HUES6 (cell line): Measurements from ENCODE around the gene CFAP299.
"Not testable (repeated sequence)": the region's sequence is repeated elsewhere in the genome, so short reads cannot be mapped to it uniquely, and the experiment has no call there.

Source experiments
- H3K27ac ChIP-seq: 2 replicates; pipeline ENCODE4 v1.7.0; 2013; ENCODE audit warnings: low read depth, mild to moderate bottlenecking, low read length, inconsistent platforms
- H3K27me3 ChIP-seq: 2 replicates; pipeline ENCODE4 v1.6.1; 2013; ENCODE audit warnings: low read length; ENCODE audit not compliant: control insufficient read depth, insufficient read depth
- H3K36me3 ChIP-seq: 2 replicates; pipeline ENCODE4 v1.6.1; 2013; ENCODE audit warnings: low read length; ENCODE audit not compliant: control insufficient read depth, insufficient read depth
- H3K4me1 ChIP-seq: 2 replicates; pipeline ENCODE4 v1.6.1; 2013; ENCODE audit warnings: low read length; ENCODE audit not compliant: control insufficient read depth, insufficient read depth
- H3K4me3 ChIP-seq: 2 replicates; pipeline ENCODE4 v1.5.1; 2013; ENCODE audit warnings: low read depth, low read length
- H3K9ac ChIP-seq: one replicate; pipeline ENCODE4 v1.6.1; 2013; ENCODE audit warnings: mild to moderate bottlenecking, low read length
- H3K9me3 ChIP-seq: 2 replicates; pipeline ENCODE4 v1.6.1; 2013; ENCODE audit warnings: low read depth, low read length; ENCODE audit not compliant: control insufficient read depth, insufficient read depth

Gene CFAP299

DNA sequence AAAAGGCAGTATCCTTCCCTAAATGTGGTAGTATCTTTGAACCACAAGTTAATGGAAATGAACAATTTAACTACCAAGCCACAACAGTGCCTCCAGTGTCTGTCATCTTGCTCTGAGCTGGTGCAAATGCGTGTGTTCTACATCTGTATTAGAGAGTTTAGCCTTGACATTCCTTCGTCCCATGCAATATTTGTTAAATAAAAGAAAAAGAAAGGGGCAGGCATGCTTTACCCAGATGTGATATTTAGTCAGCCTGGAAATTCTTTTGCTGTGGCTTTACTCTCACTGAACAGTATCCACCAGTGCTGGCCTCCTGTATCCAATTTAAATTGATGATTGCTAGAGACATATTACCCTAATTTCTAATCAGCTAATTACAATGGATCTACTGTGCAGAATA is 310.5 kb downstream of the CFAP299 start:
- H3K4me3 ChIP-seq: no peak overlapping the region
- no peaks in the 10 kb centered on the region for H3K4me1 ChIP-seq
- H3K27ac ChIP-seq: no peak overlapping the region
- H3K27me3 ChIP-seq: no peaks in the 10 kb centered on the region
- H3K36me3 ChIP-seq: no peaks in the 10 kb centered on the region
- no peak overlapping the region for H3K9ac ChIP-seq
- H3K9me3 ChIP-seq: no peaks in the 10 kb centered on the region

DNA sequence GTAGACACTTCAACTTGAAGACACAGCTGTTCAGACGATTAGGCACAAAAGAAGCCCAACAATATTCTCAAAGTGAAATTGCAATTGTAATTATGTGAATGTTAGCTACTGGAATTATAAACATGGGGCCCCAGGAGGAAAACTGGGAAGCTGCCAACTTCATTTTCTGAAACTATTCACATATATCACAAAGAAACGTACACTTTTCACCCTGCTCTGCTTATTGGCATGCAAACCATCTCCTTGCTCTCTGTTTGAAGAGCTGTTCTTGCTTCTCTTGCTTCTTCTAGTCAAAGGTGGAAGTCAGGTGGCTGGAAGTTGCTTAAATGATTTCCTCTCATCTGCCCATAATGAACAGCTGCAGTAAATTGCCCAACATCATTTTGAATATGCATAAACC is 320.1 kb downstream of the CFAP299 start:
- H3K27ac ChIP-seq: no peak overlapping the region
- no peaks in the 10 kb centered on the region for H3K4me1 ChIP-seq
- H3K27me3 ChIP-seq: no peaks in the 10 kb centered on the region
- H3K36me3 ChIP-seq: no peaks in the 10 kb centered on the region
- no peak overlapping the region for H3K4me3 ChIP-seq
- no peak overlapping the region for H3K9ac ChIP-seq
- H3K9me3 ChIP-seq: 0 out of 2 replicates have a peak, but pooled peaks cover under 1% of the 10 kb centered on the region

DNA sequence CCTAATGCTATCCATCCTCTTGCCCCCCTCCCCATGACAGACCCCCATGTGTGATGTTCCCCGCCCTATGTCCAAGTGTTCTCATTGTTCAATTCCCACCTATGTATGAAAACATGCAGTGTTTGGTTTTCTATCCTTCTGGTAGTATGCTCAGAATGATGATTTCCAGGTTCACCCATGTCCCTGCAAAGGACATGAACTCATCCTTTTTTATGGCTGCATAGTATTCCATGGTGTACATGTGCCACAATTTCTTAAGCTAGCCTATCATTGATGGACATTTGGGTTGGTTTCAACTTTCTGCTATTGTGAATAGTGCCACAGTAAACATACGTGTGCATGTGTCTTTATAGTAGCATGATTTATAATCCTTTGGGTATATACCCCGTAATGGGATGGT is 334.6 kb downstream of the CFAP299 start:
- H3K4me1 ChIP-seq, H3K36me3 ChIP-seq, H3K9ac ChIP-seq, H3K27ac ChIP-seq, H3K4me3 ChIP-seq, H3K27me3 ChIP-seq, H3K9me3 ChIP-seq: not testable (repeated sequence)

DNA sequence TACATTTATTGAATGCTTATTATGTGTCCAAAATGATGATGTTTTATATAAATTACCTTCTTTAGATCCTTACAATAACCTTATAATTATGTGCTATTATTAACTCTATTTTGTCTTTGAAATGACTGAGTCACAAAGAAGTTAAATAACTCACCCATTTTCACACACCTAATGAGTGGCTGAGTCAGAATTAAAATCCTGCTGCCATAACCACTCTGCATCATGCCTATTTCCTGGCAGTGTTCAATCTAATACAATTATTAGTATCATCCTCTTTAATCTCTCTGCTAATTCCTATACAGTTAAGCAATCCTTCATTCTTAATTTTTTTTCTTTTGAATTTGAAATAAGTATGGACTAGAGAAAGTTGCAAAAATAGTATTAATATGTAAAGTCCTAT is 342.9 kb downstream of the CFAP299 start:
- Histone ChIP-seq H3K4me1 (no peaks in the 10 kb centered on the region), H3K9me3 (no peaks in the 10 kb centered on the region), H3K27me3 (no peaks in the 10 kb centered on the region)

DNA sequence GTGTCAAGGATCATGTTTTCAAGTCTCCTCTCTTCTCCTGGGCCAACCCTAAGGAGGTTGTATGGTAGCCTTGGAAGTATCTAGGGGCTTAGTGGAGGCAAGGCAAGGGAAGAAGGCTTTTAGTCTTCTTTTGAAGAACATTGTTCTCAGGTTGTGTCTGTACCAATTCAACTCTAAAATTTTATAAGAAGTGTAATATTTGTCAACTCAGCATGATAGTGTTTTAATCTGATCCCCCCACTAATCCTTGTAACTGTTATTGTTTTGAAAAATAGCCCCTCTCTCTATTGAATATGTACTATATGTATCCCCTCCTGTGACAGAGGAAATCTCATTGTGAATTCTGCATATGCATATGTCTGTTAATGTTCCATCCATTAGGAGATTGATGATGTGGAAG is 345.4 kb downstream of the CFAP299 start:
- no peak overlapping the region for H3K9ac ChIP-seq
- no peak overlapping the region for H3K27ac ChIP-seq
- H3K36me3 ChIP-seq: no peaks in the 10 kb centered on the region
- no peaks in the 10 kb centered on the region for H3K9me3 ChIP-seq
- H3K27me3 ChIP-seq: no peaks in the 10 kb centered on the region
- no peak overlapping the region for H3K4me3 ChIP-seq
- H3K4me1 ChIP-seq: no peaks in the 10 kb centered on the region

More for the DNA sequence above, 342.9 kb downstream of the CFAP299 start:
- Histone ChIP-seq H3K9ac (no peak overlapping the region), H3K36me3 (no peaks in the 10 kb centered on the region), H3K27ac (no peak overlapping the region), H3K4me3 (no peak overlapping the region)

DNA sequence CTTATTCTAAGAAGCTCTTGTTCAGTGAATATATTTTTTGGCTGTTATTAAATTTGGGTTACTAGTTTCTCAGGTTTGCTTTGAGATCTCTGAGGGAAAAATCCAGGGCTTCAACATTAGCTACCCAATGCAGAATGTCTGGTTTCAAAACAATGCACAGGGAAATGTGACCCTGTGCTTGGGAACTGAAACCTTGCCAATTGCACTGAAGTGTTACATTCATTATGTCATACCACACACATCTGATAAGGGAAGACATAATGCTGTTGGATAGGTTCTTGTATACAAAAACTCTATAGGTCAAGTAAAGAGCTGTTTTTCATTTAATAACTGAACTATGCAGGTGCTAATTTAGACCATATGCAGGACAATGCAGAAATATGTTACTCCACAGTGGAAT is 349.7 kb downstream of the CFAP299 start:
- no peak overlapping the region for H3K9ac ChIP-seq
- H3K27me3 ChIP-seq: no peaks in the 10 kb centered on the region
- H3K36me3 ChIP-seq: no peaks in the 10 kb centered on the region
- no peaks in the 10 kb centered on the region for H3K4me1 ChIP-seq
- no peak overlapping the region for H3K4me3 ChIP-seq
- 0 out of 2 replicates have a peak, but pooled peaks cover 2% of the 10 kb centered on the region for H3K9me3 ChIP-seq
- no peak overlapping the region for H3K27ac ChIP-seq

DNA sequence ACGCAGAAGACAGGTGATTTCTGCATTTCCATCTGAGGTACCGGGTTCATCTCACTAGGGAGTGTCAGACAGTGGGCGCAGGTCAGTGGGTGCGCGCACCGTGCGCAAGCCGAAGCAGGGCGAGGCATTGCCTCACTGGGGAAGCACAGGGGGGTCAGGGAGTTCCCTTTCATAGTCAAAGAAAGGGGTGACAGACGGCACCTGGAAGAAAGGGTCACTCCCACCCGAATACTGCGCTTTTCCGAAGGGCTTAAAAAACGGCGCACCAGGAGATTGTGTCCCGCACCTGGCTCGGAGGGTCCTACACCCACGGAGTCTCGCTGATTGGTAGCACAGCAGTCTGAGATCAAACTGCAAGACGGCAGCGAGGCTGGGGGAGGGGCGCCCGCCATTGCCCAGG is 352.2 kb downstream of the CFAP299 start:
- H3K9ac ChIP-seq, H3K27me3 ChIP-seq, H3K4me1 ChIP-seq, H3K36me3 ChIP-seq, H3K27ac ChIP-seq, H3K4me3 ChIP-seq, H3K9me3 ChIP-seq: not testable (repeated sequence)

DNA sequence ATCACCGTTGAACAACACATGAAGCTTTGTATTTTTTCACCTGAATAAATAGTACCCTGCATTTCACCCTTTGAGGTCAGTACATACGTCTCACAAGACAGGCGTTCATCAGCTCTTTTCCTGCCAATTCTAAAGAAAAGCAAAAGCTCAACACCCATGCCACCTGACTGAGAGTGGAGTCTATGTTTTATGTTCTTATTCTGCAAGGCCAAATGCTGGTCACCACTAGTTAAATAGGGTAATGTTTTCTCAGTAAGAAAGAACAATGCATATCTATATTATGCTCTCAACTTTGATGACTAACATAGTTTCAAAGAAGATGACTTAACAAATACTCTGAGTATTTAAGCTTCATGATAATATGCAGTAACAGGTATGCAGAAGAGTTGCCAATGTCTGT is 358.6 kb downstream of the CFAP299 start:
- Histone ChIP-seq H3K9ac (no peak overlapping the region), H3K27ac (no peak overlapping the region), H3K4me3 (no peak overlapping the region), H3K4me1 (no peaks in the 10 kb centered on the region), H3K9me3 (no peaks in the 10 kb centered on the region), H3K27me3 (no peaks in the 10 kb centered on the region), H3K36me3 (no peaks in the 10 kb centered on the region)

DNA sequence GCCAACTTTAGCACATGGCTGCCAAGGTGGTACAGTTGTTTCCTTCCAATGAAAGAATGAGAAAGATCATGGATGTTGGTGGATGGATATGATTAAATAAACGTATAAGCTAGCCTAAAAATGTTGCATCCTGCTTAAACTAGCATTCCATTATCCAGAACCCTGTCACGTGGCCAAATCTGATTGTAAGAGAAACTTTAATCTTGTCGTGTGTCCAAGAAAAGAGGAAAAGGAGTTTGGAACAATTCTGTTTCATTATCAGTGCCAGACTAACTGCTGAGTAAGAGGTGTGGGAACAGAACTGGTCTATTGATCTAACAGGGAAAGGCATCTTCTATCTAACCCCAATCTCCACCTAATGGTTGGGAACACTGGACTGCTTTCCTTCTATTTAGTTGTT is 369.8 kb downstream of the CFAP299 start:
- Histone ChIP-seq H3K27ac (no peak overlapping the region), H3K36me3 (no peaks in the 10 kb centered on the region), H3K27me3 (no peaks in the 10 kb centered on the region), H3K4me1 (no peaks in the 10 kb centered on the region), H3K4me3 (no peak overlapping the region), H3K9me3 (no peaks in the 10 kb centered on the region), H3K9ac (no peak overlapping the region)

DNA sequence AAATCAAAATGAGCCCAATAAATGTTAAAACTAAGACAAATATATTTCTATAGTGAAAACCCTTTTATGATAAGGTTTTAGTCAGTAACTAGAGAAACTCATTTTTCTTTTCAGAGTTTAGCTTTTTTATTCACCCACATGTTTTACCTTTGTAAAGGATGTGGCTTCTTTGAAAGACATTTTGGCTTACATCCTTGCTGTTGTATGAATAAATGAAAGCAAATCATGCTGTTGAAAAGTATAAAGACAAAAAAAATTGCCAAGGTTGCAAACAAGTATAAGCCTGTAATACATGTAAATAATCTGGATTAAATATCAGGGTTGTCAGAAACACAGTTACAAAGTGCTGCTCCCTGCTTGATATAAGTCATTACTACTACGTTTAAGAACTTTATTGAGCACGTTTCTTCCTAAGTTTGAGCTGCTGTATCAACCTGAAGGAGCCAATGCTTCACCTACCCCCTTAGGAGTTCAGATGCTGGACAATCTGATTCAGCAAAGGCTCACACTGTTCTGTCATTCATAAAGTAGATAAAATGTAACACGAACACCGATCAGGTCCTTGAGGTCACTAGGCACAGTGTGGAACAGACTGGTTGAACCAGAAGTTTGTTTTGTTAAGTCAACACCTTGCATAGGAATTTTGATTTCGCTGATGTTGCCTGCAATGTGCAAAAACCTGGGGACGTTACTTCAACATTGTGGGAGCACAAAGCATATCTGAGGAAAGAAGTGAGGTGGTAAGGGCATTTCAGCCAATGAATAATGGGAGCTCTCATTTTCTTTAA is 373.7 kb downstream of the CFAP299 start:
- H3K36me3 ChIP-seq: no peaks in the 10 kb centered on the region
- H3K27me3 ChIP-seq: no peaks in the 10 kb centered on the region
- no peaks in the 10 kb centered on the region for H3K9me3 ChIP-seq
- no peak overlapping the region for H3K4me3 ChIP-seq
- no peaks in the 10 kb centered on the region for H3K4me1 ChIP-seq
- no peak overlapping the region for H3K27ac ChIP-seq
- H3K9ac ChIP-seq: no peak overlapping the region

DNA sequence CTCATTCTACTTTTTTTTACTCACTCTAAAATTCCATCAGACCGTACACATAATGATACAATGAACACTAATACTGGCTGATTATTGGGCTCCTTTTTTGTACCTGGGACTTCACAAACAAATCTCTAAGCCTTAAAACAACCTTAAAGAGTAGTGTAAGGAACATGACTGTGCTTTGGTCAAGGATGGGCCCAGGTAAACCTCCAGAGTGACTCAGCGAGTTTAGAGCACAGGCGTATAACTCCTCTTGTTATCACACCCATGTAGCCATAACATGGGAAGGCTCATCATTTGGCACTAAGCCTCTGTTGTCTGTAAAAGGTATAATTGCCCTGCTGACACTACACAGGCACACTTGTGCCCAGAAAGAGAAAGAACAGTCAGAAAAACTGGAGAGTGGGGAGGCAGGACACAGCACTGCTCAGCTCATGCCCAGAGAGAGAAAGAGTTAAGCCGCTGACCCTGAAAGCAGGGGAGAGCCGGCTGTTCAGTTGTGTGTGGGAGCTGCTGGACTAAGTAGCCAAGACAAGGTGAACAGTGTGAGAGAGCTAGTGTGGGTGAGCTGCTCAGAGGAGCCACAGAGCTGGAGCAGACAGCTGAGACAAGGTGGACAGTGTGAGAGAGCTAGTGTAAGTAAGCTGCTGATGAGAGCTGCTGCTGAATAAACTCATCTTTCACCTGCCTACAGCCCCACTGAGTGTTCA is 375.4 kb downstream of the CFAP299 start:
- H3K4me1 ChIP-seq: no peaks in the 10 kb centered on the region
- H3K27me3 ChIP-seq: no peaks in the 10 kb centered on the region
- H3K9ac ChIP-seq: no peak overlapping the region
- no peak overlapping the region for H3K4me3 ChIP-seq
- no peaks in the 10 kb centered on the region for H3K9me3 ChIP-seq
- no peak overlapping the region for H3K27ac ChIP-seq
- no peaks in the 10 kb centered on the region for H3K36me3 ChIP-seq
